Measurements from ENCODE around the gene TRABD.

Gene TRABD

DNA sequence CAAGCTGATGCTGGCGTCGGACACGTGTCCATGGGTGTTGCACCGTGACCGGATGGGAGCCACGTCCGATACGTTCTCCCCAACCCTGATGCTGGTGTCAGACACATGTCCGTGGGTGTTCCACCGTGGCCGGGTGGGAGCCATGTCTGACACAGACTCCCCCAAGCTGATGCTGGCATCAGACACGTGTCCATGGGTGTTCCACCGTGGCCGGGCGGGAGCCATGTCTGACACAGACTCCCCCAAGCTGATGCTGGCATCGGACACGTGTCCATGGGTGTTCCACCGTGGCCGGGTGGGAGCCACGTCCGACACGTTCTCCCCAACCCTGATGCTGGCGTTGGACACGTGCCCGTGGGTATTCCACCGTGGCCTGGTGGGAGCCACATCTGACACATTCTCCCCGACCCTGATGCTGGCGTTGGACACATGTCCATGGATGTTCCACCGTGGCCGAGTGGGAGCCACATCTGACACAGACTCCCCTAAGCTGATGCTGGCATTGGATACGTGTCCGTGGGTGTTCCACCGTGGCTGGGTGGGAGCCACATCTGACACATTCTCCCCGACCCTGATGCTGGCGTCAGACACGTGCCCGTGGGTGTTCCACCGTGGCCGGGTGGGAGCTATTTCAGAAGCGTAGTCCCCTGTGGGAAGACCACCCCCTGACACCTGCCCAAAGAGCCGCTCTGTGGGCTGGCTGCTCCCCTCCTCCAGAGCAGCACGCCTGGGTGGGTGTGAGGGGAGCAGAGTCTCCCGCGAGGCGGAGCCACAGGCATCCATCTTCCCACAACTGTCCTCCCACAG lies 35.1 kb downstream of the TRABD start:
- TF ChIP-seq REST (IDR thresholded peaks at IDR 0.05; ENCODE audit: insufficient read depth in 1 of 2, low read depth in 2 of 2, low read length in 2 of 2) (no peak), POLR2AphosphoS5 (IDR thresholded peaks at IDR 0.05; ENCODE audit: low read depth, low read length) (no peak), TAF1 (IDR thresholded peaks at IDR 0.05; ENCODE audit: borderline replicate concordance, insufficient read depth, low read length) (no peak), FOXP2 (optimal IDR thresholded peaks at IDR 0.05; ENCODE audit: borderline replicate concordance, extremely low read depth, extremely low read length, insufficient read depth) (no peak), SIN3A (IDR thresholded peaks at IDR 0.05; ENCODE audit: borderline replicate concordance, insufficient read depth, low read length) (no peak)

- TF ChIP-seq REST (IDR thresholded peaks at IDR 0.05; ENCODE audit: insufficient read depth in 1 of 2, low read depth in 2 of 2, low read length in 2 of 2) (no peak), TAF1 (IDR thresholded peaks at IDR 0.05; ENCODE audit: borderline replicate concordance, insufficient read depth, low read length) (no peak), FOXP2 (optimal IDR thresholded peaks at IDR 0.05; ENCODE audit: borderline replicate concordance, extremely low read depth, extremely low read length, insufficient read depth) (no peak), SIN3A (IDR thresholded peaks at IDR 0.05; ENCODE audit: borderline replicate concordance, insufficient read depth, low read length) (no peak), POLR2AphosphoS5 (IDR thresholded peaks at IDR 0.05; ENCODE audit: low read depth, low read length) (no peak)
Measured at GRCh38 chr22:50221410-50222300, 35.9 kb downstream of the TRABD start.

DNA sequence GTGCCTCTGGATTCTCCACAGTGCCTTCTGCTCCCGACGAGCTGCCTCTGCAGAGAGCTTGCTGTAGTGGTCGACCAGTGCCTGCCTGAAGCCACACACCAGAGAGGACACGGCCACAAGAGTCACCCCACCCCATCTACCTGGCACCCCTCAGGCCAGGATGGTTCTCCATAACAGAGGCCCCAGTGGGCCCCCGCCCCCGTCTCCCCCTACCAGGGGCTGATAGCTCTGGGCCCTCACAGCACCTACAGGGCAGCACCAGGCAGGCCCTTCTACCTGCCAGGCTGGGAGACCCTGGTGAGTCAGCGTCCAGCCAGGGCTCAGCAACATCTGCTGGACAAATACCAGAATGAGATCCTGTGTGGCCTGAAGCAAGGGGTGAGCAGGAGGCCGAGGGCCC lies 36.8 kb downstream of the TRABD start:
- TF ChIP-seq SIN3A (IDR thresholded peaks at IDR 0.05; ENCODE audit: borderline replicate concordance, insufficient read depth, low read length) (no peak), REST (IDR thresholded peaks at IDR 0.05; ENCODE audit: insufficient read depth in 1 of 2, low read depth in 2 of 2, low read length in 2 of 2) (no peak), TAF1 (IDR thresholded peaks at IDR 0.05; ENCODE audit: borderline replicate concordance, insufficient read depth, low read length) (no peak)

DNA sequence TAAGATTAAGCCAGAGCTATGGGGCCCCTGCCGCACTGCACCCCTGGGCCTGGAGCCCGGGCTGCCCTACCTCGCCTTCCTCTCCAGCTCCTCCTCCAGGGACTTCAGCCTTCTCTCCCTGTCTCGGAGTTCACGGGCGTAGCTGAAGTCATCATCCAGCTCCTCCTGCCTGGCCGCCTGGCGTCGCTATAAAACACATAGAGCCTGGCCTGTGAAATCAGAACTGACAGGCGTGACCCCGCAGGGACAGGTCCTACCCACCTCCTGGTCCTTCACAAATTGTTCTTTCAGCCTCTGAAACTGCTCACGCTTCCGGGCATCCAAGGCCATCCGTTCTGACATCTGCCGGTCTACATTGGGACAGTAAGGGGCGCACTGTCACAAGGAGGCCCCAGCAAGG lies 38.4 kb downstream of the TRABD start:
- TF ChIP-seq FOXP2 (optimal IDR thresholded peaks at IDR 0.05; ENCODE audit: borderline replicate concordance, extremely low read depth, extremely low read length, insufficient read depth) (no peak), SIN3A (IDR thresholded peaks at IDR 0.05; ENCODE audit: borderline replicate concordance, insufficient read depth, low read length) (no peak), TAF1 (IDR thresholded peaks at IDR 0.05; ENCODE audit: borderline replicate concordance, insufficient read depth, low read length) (no peak), REST (IDR thresholded peaks at IDR 0.05; ENCODE audit: insufficient read depth in 1 of 2, low read depth in 2 of 2, low read length in 2 of 2) (no peak), POLR2AphosphoS5 (IDR thresholded peaks at IDR 0.05; ENCODE audit: low read depth, low read length) (no peak)
